NCI-H1436 treated with DMSO at 0.1 percent for 48 hours (cell line): ENCODE measurements around the gene PNKD.
"Not testable (repeated sequence)": the region's sequence is repeated elsewhere in the genome, so short reads cannot be mapped to it uniquely, and the experiment has no call there.

ENCODE experiments used
- DNase-seq: peaks from one replicate; lab custom pipeline; 2025; lab: John Stamatoyannopoulos, UW

PNKD gene

DNA sequence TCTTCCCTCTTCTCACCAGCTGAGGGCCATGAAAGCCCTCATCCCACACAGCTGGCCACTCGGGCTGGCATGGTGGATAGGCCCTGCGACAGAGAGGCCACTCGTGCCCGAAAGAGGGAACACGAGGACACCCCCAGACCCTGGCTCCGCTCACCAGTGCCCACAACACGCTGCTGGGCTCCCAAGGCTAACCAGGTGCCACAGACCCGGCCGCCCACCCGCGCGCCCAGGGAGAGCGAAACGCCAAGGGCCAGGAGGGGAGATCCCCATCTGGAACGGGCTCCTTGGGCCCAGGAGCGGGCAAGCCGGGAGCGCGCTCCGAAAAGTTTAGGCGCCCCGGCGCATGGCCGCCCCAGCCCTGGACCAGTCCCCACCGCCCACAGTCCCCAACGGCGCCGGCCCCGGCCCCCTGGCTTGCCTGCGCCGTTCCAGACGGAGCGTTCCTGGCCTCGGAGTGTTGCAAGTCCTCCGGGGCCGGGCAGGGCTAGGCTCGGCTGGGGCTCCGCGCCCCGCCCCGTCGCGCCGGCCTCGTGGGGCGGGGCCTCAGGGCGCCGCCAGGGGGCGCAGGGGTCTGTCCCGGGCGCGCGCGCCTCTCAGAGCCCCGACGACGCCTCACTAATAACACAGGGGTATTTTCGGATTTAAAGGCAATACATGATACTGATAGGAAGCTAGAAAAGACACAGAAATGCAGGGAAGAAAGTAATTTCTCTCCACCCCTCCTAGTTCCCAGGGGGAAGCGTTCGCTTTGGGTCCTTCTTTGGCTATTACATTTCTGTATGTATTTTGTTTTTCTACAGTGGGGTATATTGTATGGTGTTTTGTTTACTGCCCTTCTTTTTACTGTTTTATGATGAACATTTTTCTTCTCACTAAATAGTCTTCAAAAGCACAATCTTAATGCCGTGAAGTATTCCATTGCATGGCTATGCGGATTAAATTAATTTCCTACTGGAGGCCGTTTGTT lies 22.0 kb downstream of the PNKD start, which contains the start of gene TMBIM1:
Gene TMBIM1, minus strand, starts transcription at position 456 of the 967 bp plus-strand sequence. CDS start 10,362 bp downstream, outside the sequence.
- no peak for DNase-seq

DNA sequence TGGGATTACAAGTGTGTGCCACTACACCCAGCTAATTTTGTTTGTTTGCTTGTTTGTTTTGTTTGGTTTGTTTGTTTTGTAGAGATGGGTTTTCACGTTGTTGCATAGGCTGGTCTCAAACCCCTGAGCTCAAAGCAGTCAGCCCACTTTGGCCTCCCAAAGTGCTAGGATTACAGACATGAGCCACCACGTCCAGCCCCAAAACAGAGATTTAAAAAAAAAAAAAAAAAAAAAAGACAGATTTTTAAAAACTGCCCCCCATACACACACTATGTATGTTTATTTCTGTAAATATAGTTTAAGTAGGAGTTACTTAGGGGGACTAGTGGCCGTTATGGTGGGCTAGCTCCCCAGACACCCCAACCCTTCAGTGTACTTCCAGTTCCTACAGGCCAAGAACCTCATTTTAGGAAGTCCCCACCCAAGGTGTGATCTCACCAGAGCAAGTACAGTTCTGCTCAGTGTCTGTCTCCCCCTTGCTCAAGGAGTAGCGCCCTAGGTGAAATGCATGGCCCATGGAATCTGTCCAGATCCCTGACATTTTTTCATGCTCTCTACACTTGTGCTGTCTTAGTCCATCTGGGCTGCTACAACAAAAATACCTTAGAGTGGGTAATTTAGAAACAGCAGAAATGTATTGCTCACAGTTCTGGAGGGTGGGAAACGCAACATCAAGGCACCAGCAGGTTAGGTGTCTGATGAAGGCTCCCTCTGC lies 23.6 kb downstream of the PNKD start:
- DNase-seq = no peak

DNA sequence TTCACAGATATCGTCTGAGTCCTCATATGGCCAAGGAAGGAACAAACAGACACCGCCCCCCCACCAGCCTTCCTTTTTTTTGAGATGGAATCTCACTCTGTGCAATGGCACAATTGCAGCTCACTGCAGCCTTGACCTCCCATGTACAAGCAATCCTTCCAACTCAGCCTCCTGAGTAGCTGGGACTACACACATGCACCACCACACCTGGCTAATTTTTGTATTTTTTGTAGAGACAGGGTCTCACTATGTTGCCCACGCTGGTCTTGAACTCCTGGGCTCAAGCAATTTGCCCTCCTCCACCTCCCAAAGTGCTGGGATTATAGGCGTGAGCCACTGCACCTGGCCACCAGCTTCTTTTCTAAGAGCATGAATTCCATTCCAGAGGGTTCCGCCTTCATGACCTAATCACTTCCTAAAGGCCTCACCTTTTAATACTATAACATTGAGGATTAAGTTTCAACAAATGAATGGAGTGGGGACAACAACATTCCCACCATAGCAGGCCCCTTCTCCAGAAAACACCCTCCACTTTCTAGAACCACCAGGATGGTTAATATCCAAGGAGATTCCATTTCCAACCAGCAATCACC lies 24.2 kb downstream of the PNKD start:
- DNase-seq = no peak

DNA sequence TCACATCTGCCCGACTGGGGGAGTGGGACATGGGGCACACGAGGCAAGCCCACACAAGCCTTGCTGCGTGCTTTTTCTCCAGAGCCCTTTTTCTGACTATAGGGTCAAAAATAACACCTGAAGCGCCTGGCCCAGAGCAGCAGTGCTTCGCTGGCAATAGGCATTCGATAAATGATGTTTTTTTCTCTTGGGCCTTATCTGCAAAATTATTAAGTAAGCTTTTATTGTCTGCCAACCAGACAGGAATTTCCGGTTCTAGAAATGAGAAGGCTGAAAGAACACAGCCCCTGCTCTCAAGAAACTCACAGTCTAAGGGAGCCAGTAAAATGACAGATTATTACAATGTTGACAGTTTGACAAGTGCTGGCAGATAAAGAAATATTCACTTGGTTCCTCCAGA lies 24.7 kb downstream of the PNKD start:
- DNase-seq = no peak

DNA sequence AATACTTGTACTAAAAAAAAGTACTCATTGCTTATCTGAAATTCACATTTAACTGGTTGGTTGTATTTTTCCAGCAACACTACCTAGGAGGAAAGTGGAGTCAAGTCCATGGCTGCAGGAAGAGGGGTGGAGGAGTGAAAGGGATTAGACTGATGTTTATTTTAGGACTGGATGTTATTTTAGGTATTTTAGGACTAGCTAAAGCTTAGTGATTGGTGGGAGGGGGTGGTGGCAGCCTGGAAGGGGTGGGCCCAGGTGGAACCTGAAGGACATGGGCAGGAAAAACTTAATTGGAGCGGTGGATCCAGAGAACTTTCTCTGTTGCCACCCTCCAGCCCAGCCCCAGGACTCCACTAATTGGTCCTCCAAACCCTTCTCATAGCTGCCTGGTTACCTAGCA lies 25.9 kb downstream of the PNKD start:
- DNase-seq = no peak

DNA sequence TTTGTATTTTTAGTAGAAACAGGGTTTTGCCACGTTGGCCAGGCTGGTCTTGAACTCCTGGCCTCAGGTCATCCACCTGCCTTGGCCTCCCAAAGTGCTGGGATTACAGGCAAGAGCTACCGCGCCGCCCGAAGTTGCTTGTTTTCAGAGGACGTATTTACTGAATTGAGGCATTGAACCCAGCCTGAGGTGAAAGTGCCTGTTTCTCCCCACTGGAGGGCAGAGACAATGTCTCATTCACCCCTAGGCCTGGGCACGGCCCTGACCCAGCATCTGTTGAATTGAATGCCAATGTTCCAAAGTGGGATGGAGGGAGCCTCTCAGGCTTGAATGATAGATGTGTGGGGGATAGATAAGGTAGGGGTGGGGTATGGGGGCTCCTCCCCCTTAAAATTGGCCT lies 26.5 kb downstream of the PNKD start:
- no peak for DNase-seq

DNA sequence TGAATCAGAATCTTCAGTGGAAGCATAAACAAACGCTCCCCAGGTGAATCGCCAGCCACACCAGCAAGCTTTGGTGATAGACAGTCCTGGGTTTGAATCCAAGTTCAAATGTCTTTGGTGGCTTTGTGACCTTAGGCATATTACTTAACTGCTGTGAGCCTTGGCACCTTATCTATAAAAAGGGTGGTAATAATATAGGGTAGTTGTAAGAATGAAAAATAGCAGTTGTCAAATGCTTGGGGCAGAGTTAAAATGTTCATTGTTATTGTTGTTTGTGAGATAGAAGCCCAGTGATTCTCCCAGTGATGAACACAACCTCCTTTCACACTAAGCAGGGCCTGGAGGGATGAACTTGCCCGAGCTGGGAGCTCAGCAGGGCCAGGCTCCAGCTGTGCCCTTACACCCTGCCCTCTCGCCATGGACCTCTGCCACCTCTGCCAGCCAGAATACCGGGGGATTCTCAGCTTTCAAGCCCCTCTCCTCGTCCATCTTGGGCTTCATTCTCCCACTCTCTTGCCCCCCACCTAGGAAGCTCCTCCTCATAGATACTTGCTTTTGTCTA lies 28.1 kb downstream of the PNKD start:
- no peak for DNase-seq

DNA sequence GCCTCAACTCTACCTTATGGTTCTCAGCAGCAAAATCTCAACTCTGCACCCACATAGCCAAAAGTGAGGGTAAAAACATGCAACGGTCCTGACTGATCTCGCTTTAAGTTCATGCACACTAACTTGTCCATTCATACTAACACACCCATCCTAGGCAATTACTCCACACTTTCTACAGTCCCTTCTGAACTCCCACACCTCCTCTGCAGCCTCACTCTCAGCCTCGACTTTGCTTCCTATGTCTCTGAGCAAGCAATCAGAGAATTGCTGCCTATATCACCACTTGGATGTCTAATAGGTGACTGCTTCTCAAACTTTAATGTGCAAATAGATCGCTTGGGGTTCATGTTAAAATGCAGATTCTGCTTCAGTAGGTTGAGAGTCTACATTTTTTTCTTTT lies 29.8 kb downstream of the PNKD start:
- DNase-seq = no peak

DNA sequence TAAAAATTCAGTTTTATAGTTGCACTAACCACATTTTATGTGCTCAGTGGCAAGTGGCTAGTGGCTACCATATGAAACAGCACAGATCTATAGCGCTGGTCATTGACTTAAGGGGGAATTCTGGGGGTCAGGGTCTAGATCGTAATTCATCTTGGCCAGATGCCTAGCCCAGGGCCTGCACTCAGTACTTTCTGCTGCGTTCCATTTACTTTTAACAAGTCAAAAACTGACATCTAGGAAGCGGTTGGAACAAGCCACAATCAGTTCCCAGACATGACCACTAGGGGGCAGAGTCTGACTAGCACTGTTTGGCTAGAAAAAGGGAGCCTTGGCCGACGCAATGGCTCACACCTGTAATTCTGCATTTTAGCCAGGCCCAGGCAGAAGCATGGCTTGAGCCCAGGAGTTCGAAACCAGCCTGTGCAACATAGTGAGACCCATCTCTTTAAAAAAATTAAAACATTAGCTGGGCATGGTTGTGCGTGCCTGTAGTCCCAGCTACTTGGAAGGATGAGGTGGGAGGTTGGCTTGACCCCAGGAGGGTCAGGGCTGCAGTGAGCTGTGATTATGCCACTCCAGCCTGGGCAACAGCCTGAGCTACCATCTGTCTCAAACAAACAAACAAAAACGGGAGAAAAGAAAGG lies 31.0 kb downstream of the PNKD start:
- peak; percentile 32 for DNase-seq

DNA sequence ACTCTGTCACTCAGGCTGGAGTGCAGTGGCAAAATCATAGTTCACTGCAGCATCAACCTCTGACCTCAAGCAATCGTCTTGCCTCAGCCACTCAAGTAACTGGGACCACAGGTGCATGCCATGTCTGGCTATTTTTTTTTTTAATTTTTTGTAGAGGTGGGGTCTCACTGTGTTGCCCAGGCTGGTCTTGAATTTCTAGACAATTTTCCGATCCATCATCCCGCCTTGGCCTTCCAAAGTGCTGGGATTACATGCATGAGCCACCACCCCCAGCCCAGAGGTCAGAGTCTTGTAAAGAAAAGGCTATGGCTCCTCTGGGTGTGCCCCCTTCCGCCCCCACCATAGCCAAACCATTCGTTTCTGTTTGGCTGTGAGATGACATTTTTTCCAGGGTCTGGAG lies 35.1 kb downstream of the PNKD start:
- no peak for DNase-seq

DNA sequence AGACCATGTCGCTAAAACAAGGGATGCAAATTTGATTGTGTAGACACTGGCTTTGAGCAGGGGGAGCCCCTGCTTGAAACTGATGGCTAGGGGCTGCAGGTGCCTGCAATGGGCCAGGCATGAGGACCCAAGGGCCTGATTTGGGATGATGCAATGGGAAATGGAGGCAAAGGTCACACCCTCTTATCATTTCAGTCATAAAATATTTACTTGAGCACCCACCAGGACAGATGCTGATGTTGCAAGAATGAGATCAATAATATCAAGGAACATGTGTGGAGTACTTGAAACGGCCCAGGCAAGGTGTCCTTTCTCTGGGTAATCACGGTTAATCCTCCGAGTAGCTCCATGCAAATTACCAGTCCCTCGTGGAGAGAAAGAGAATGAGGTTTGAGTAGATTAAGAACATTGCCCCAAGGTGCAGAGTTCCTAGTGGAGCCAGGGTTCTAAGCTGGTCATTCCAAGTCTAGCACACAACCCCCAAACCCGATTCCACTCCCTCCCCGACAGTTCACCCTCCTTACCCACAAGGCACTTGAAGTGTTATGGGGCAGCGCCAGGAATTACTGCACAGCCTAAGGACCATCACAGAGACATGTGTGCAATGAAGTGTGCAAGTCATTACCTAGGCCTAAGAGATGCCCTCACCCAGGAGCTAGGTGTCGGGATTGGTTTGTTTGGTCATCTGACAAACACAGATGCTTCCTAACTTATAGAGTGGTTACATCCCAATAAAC lies 36.0 kb downstream of the PNKD start:
- no peak for DNase-seq

DNA sequence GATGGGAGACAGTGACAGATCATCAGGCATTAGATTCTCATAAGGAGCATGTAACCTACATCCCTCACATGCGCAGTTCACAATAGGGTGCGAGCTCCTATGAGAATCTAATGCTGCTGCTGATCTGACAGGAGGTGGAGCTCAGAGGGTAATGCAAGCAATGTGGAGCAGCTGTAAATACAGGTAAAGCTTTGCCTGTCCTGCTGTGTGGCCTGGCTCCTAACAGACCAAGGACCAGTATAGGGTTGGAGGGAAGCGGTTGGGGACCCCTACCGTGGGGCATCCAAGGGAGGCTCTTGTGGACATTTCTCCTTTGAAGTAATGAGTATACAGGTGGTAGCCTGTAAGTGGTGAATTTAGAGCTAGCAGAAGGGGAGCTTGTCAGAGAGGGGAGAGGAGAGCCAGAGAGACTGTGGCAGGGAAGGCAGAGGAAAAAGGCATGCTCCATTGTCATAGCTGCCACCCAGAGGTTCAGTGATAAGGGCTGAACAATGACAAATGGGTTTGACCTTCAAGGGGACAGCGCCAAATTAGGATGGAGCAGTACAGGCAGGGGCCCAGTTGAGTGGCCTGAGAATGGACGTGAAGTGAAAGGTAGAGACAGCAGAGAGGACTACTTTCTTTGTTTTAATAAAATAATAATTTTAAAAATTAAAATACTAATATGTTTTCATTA lies 37.2 kb downstream of the PNKD start:
- no peak for DNase-seq

DNA sequence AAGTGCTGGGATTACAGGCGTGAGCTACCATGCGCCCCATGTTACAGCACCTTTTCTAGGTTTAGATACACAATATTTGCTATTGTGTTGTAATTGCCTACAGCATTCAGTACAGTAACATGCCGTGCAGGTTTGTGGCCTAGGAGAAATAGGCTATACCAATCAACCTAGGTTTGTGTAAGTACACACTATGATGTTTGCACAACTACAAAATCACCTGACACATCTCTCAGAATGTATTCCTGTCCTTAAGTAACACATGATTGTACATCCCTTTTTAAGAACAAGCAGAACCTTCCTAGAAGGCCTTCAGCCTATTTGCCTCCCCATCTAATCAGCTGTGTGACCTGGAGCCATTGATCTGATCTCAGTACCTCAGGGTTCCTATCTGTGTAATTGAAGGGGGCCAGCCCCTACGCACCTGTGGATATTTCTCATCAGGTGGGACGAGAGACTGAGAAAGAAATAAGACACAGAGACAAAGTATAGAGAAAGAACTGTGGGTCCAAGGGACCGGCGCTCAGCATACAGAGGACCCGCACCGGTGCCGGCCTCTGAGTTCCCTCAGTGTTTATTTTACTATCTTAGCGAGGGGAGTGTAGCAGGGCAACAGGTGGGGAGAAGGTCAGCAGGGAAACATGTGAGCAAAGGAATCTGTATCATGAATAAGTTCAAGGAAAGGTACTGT lies 40.7 kb downstream of the PNKD start:
- no peak for DNase-seq

DNA sequence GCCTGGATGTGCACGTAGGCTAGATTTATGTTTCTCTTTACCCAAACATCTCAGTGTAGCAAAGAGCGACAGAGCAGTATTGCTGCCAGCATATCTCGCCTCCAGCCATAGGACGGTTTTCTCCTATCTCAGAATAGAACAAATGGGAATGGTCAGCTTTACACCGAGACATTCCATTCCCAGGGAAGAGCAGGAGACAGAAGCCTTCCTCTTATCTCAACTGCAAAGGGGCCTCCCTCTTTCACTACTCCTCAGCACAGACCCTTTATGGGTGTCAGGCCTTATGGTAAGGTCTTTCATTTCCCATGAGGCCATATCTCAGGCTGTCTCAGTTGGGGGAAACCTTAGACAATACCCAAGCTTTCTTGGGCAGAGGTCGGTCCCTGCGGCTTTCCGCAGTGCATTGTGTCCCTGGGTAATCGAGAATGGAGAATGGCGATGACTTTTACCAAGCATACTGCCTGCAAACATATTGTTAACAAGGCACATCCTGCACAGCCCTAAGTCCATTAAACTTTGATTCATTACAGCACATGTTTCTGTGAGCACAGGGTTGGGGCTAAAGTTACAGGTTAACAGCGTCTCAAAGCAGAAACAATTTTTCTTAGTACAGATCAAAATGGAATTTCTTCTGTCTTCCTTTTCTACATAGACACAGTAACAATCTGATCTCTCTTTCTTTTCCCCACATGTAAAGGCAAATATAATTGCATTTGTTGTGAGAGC lies 41.4 kb downstream of the PNKD start:
- DNase-seq = not testable (repeated sequence)

DNA sequence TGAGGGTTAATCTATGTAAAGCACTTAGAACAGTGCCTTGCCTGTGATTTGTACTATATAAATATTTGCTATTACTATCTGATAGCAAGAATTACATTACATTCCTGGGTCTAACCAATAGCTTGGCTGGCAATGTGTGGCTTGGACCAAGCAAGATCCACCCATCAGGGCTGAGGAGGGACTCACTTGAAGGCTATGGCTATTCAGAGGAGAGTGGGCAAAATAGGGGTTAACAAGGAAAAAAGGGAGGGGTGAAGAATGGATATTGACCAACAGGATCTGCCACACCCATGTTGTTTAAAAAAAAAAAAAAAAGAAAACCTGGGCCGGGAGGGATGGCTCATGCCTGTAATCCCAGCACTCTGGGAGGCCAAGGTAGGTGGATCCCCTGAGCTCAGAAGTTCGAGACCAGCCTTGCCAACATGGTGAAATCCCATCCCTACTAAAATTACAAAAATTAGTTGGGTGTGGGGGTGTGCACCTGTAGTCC lies 42.0 kb downstream of the PNKD start:
- no peak for DNase-seq

DNA sequence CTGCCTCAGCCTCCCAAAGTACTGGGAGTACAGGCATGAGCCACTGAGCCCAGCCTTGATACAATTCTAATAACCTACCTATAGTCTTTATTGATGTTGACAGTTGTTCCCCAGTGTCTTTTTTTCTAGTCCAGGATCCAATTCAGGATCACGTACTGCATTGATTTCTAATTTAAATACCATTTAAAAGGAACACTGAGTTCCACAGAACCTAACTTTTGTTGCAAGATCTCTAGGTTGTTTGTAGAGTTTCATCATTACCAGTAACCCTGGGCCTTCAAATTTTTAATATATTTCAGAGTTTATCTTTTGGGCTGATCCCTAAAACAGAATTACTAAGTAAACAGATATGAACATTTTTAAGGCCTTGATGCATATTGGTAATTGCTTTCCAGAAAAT lies 43.0 kb downstream of the PNKD start:
- DNase-seq = no peak

DNA sequence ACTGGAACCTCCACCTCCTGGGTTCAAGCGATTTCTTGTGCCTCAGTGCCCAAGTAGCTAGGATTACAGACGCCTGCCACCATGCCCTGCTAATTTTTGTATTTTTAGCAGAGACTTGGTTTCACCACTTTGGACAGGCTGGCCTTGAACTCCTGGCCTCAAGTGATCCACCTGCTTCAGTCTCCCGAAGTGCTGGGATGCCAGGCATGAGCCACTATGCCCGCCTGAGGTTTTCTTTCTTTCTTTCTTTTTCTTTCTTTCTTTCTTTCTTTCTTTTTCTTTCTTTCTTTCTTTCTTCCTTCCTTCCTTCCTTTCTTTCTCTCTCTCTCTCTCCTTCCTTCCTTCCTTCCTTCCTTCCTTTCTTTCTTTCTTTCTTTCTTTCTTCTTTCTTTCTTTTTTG lies 44.4 kb downstream of the PNKD start:
- not testable (repeated sequence) for DNase-seq

DNA sequence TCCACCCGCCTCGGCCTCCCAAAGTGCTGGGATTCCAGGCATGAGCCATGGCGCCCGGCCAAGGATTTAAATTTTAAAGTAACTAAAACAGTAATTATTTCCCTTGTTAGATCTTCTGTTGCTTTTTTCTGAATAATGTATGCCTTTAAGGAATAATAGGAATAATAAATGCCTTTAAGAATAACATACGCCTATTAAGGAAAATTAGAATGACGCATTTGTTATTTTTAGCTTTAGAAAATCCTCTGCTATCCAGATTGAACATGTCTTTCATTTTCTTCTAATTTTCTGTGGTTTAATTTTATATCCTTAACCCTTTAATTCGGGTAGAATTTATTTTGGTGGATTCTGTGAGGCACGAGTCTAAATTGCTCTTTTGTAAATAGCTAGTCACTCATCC lies 45.1 kb downstream of the PNKD start:
- DNase-seq = no peak

DNA sequence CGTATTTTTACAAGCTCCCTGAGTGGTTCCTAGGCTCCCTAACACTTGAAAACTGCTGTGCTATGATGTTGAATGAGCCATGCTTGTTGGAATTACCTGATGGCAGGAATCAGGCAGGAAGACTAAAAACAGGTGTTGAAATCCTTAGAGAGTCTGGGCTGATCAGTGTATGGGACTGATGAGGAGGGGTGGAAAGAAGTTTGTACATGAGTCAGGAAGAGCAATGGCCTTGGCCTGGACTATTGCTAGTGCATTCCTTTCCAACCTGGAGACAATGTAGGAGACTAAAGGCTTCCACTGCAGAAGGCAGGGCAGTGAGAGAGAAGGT lies 46.9 kb downstream of the PNKD start:
- no peak for DNase-seq
